PC-3 (cell line): ENCODE data around the gene KXD1.

Experiments used
- EZH2 ChIP-seq: fragments of 300-600 bp; sonication (generic); IDR thresholded peaks from one replicate; pipeline ENCODE4 v1.6.1; 2017; ENCODE audit warnings: antibody characterized with exemption, mild to moderate bottlenecking, low read length; ENCODE audit not compliant: unreplicated experiment
- EZH2phosphoT487 ChIP-seq: fragments of 300-600 bp; sonication (generic); IDR thresholded peaks from 2 replicates; pipeline ENCODE4 v1.6.1; 2018; ENCODE audit warnings: mild to moderate bottlenecking, antibody characterized with exemption, low read length, borderline replicate concordance
- TF ChIP-seq, protein P1 (sequence below): fragments of 300-600 bp; sonication (generic); conservative IDR thresholded peaks from 2 replicates; pipeline ENCODE4 v1.5.1; 2017; ENCODE audit warnings: antibody characterized with exemption, low read depth, mild to moderate bottlenecking, low read length

DNA sequence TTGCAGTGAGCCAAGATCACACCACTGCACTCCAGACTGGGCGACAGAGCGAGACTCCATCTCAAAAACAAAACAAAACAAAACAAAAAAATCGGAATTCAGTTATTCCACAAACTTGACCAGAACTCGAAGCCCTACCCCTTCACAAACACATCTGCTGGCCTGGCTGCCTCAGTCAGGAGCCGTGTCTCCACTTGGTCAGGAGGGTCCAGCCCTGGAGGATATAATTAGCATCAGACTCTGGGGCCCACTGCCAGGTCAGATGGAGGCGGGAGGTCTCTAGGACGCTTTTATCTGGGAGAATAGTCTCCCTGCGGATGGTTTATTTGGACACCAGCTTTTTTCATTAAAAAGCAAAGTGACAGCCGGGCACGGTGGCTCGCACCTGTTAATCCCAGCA lies 43.8 kb upstream of the KXD1 start:
- TF ChIP-seq, protein P1, sequence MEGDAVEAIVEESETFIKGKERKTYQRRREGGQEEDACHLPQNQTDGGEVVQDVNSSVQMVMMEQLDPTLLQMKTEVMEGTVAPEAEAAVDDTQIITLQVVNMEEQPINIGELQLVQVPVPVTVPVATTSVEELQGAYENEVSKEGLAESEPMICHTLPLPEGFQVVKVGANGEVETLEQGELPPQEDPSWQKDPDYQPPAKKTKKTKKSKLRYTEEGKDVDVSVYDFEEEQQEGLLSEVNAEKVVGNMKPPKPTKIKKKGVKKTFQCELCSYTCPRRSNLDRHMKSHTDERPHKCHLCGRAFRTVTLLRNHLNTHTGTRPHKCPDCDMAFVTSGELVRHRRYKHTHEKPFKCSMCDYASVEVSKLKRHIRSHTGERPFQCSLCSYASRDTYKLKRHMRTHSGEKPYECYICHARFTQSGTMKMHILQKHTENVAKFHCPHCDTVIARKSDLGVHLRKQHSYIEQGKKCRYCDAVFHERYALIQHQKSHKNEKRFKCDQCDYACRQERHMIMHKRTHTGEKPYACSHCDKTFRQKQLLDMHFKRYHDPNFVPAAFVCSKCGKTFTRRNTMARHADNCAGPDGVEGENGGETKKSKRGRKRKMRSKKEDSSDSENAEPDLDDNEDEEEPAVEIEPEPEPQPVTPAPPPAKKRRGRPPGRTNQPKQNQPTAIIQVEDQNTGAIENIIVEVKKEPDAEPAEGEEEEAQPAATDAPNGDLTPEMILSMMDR, result no peak
- no peak for TF ChIP-seq EZH2phosphoT487
- no peak for TF ChIP-seq EZH2
